Muscle layer of colon (tissue), 2 donors: Measurements from ENCODE around the gene ARHGAP26.

Experiments
- H3K27ac ChIP-seq: one replicate; pipeline ENCODE4 v1.7.0; 2013; ENCODE audit warnings: low read depth, mild to moderate bottlenecking, low read length, moderate library complexity
- H3K27me3 ChIP-seq, 2 donors: one replicate each; pipeline ENCODE4 v1.7.0; 2013; ENCODE audit warnings: low read length in 2 of 2, mild to moderate bottlenecking in 2 of 2; ENCODE audit not compliant: insufficient read depth in 2 of 2, control insufficient read depth in 1 of 2
- H3K36me3 ChIP-seq: one replicate; pipeline ENCODE4 v1.7.0; 2013; ENCODE audit warnings: mild to moderate bottlenecking, low read length; ENCODE audit not compliant: insufficient read depth
- H3K4me1 ChIP-seq: one replicate; pipeline ENCODE4 v1.7.0; 2013; ENCODE audit warnings: mild to moderate bottlenecking, low read length; ENCODE audit not compliant: insufficient read depth
- H3K4me3 ChIP-seq, 2 donors: one replicate each; pipeline ENCODE4 v1.7.0; 2013; ENCODE audit warnings: low read length in 2 of 2, low read depth in 1 of 2, mild to moderate bottlenecking in 1 of 2, moderate library complexity in 1 of 2
- H3K9ac ChIP-seq: one replicate; pipeline ENCODE4 v1.7.0; 2013; ENCODE audit warnings: low read length
- H3K9me3 ChIP-seq: one replicate; pipeline ENCODE4 v1.7.0; 2013; ENCODE audit warnings: mild to moderate bottlenecking, low read length
- donor health status: abdominal sarcoma.
- donor health status: Adenocarcinoma of cecum.

The ARHGAP26 gene

DNA sequence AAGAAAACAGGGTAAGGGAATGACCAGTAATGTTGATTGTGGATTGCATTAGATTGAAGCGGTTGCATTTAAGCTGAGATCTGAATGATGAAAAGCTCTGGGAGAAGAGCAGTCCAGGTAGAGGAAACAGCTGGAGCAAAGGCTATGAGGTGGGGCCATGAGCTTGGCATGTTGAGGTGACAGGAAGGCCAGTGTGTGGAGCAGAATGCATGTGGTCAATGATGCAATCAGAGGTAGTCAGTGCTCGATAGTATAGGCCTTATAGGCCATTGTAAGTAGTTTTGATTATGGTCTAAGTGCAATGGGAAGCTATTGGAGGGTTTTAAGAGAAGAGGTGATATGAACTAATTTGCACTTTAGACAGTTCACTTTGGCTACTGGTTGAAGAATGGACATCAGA lies 270.4 kb downstream of the ARHGAP26 start:
- H3K4me3 ChIP-seq, result no peak overlapping the region
- H3K4me1 ChIP-seq, result peaks cover 5% of the 10 kb centered on the region
- H3K27ac ChIP-seq, result no peak overlapping the region
- peaks cover 6% of the 10 kb centered on the region for H3K36me3 ChIP-seq
- H3K9me3 ChIP-seq, result no peaks in the 10 kb centered on the region
- no peaks in the 10 kb centered on the region for H3K27me3 ChIP-seq
- H3K9ac ChIP-seq, result no peak overlapping the region

DNA sequence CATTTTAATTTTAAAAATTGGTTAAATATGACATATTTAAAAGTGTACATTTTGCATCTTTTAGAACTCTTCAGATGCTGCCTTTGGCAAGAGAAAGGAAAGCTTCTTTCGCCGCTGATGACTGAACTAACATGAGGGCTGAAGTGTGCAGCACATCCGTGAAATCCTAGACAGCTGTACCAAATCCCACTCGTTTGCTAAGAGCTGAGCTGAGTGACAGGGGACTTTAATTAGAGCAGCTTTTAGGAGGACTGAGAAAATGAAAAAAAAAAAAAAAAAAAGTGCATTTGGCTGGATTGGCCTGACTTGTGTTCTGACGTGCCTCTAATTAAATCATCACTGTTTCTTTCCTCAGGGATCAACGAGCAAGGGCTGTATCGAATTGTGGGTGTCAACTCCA lies 271.3 kb downstream of the ARHGAP26 start:
- peaks cover 6% of the 10 kb centered on the region for H3K36me3 ChIP-seq
- H3K4me3 ChIP-seq, result no peak overlapping the region
- peaks cover 5% of the 10 kb centered on the region for H3K4me1 ChIP-seq
- H3K27me3 ChIP-seq, result no peaks in the 10 kb centered on the region
- H3K27ac ChIP-seq, result no peak overlapping the region
- H3K9ac ChIP-seq, result no peak overlapping the region
- no peaks in the 10 kb centered on the region for H3K9me3 ChIP-seq

DNA sequence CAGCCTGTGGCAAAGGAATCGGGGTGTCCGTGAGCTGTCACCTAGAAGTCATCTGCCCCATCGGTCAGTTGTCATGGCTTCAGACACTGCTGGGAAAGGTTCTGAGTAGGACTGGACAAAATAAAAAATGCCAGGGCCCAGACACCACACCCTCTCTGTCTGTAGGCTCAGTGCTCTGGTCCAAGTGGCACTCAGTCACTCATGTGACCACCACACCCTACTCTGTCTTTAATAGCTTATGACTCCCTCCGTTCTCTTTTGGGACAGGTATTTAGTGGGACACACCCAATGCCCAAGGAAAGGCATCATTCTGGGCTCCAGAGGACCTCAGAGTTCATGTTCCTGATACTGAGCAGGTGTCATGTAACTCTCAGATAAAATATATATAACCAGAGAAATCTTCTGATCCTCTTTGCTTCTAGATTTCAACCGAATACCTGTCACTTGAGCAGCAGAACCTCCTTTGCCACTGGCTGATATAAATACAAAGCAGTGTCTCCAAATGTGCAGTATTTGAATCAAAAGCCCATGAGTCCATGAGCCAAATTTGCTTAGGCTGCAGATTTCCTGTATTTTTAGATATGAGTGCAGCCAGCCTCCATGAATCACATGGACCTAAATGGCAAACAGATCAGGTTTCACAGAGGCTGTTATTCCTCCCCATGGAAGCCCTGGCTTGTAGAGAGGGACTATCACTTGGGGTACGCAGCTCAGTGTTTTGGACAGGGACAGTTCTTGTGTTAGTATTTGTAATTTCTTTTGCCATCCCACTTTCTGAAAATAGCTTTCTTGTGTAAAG lies 272.0 kb downstream of the ARHGAP26 start:
- H3K4me1 ChIP-seq, result peaks cover 5% of the 10 kb centered on the region
- no peaks in the 10 kb centered on the region for H3K27me3 ChIP-seq
- H3K9me3 ChIP-seq, result no peaks in the 10 kb centered on the region
- no peak overlapping the region for H3K4me3 ChIP-seq
- H3K9ac ChIP-seq, result no peak overlapping the region
- peaks cover 6% of the 10 kb centered on the region for H3K36me3 ChIP-seq
- no peak overlapping the region for H3K27ac ChIP-seq

DNA sequence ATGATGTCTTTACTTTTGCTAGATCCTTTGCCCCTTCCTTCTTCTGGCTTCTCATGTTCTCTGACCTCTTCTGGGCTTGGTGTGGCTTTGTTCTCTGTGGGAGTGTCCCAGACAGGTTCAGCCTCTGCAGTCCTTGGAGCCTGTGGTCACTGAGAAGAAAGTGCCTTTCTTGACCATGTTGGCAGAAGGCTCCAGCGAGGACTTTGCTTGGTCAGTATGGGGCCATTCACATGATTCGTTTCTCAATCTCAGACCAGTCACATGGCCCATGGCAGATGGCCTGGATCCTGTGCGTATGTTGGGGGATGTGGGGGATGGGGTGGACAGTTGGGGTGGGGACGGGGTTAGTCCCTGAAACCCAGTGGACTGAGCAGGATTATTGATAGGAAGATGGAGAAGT lies 274.1 kb downstream of the ARHGAP26 start:
- Histone ChIP-seq H3K36me3 (peaks cover 6% of the 10 kb centered on the region), H3K4me3 (no peak overlapping the region), H3K27me3 (no peaks in the 10 kb centered on the region), H3K9me3 (no peaks in the 10 kb centered on the region), H3K9ac (no peak overlapping the region), H3K27ac (no peak overlapping the region), H3K4me1 (peaks cover 5% of the 10 kb centered on the region)

DNA sequence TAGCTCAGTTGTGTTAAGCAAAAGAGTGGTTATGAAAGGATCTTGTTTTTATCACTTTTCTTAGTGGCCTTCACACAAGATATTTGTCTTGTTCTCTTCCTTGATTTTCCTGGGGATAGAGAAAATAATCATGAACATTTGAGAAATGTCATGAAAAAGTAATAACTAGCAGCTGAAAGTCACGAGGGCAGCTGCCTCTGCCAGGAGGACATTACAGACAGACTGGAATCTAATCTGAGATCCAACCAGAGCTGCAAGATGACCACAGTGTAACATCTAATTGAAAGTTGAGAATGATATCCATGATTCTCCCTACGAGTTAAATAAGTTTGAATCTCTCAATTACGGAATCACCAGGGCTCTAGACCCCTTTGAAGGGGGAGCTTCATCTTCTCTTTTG lies 274.9 kb downstream of the ARHGAP26 start:
- Histone ChIP-seq H3K27me3 (no peaks in the 10 kb centered on the region), H3K4me1 (peaks cover 5% of the 10 kb centered on the region), H3K9ac (no peak overlapping the region), H3K27ac (no peak overlapping the region), H3K4me3 (no peak overlapping the region), H3K9me3 (no peaks in the 10 kb centered on the region), H3K36me3 (peaks cover 6% of the 10 kb centered on the region)

DNA sequence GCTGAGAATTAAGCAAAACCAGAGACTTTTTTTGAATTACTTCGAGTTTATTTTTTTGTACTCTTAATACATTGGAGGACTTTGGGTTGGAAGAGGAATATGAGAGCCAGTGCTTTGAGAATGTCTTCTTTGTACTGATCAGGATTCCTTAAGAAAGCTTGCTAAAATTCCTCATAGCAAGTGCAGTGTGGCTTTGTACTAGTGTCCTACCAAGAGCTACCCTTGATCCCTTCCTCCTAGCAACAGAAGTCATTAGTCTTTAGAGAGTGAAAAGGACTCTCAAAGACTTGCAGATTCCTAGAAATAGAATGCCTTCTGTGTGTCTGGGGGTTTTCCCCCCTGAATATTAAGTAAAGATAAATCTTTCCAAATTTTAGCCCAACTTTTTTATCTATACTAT lies 276.1 kb downstream of the ARHGAP26 start:
- Histone ChIP-seq H3K4me1 (peaks cover 8% of the 10 kb centered on the region), H3K36me3 (peaks cover 6% of the 10 kb centered on the region), H3K9me3 (no peaks in the 10 kb centered on the region), H3K9ac (no peak overlapping the region), H3K27ac (no peak overlapping the region), H3K4me3 (no peak overlapping the region), H3K27me3 (no peaks in the 10 kb centered on the region)

DNA sequence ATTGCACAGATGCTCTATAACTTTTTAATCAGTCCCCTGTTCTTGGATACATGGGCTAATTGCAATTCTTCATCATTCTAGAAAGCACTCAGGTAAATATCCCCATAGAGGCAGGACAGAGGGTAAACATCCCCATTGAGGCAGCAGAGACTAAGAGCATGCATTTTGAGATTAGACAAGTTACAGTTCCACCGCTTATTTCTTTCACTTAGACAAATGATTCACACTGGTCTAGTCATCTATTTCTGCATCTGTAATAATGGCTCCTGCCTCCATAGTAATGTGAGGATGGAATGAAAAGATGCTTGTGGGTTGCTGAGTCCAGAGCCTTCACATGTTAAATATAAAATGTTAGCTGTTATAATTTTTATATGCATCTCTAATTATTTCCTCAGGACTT lies 276.9 kb downstream of the ARHGAP26 start:
- peaks cover under 1% of the 10 kb centered on the region for H3K36me3 ChIP-seq
- H3K4me1 ChIP-seq, result peaks cover 12% of the 10 kb centered on the region
- no peaks in the 10 kb centered on the region for H3K27me3 ChIP-seq
- no peak overlapping the region for H3K9ac ChIP-seq
- no peak overlapping the region for H3K27ac ChIP-seq
- no peaks in the 10 kb centered on the region for H3K9me3 ChIP-seq
- H3K4me3 ChIP-seq, result no peak overlapping the region

DNA sequence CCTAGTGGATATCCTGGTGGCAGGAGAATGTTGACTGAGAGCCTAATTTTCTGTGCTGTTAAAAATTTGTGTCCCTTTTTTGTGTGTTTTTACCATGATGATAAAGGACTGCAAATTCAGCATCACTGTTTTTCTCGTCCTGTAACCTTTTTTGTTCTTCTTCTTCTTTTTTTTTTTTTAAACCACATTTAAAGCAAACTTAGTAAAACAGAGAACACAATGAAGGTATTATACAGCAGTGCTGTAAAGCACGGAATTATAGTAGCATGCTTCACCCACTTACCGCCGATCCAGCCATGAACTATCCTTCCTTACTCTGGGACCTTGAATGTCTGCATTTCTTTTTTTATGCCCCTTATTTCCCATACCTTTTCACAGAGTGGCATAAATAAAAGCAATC lies 280.0 kb downstream of the ARHGAP26 start:
- Histone ChIP-seq H3K27ac (no peak overlapping the region), H3K4me1 (peaks cover 10% of the 10 kb centered on the region), H3K9me3 (no peaks in the 10 kb centered on the region), H3K4me3 (no peak overlapping the region), H3K27me3 (no peaks in the 10 kb centered on the region), H3K36me3 (no peaks in the 10 kb centered on the region), H3K9ac (no peak overlapping the region)

DNA sequence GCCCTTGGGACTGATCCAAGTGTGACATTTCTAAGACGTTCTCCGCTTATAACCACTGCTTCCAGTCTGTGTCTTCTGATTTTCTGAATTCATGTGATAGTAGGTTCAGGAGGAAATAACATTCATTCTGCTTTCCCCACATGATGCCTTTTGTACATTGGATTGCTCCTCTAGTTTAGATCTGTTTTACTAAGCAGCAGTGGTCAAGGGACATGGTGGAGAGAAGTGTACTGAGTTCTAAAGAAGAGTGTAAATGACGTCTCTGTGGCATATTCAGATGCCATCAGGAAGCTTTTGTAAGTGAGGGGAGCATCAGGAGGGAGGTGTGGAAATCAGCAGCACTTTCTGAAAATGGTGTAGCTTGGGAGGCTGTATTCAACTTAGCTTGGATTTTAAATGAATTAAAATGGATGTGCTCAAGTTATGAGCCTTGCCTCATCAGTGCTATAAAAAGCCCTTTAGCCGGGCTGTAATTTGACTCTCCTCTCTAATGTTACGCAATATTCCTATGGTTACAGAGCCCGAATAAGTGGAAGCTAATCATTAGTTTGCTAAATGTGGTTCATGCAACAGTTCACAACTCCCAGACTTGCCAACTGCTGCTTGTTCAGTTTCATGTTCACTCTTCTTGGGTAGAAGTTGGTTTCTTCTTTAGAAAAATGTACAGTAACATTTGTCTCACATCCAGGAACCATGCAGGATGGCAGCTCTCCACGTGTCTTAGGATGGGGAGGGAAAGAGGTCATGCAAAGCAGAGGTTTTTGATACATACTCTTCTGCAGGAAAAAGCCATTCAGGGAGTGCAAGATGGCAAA lies 281.3 kb downstream of the ARHGAP26 start:
- Histone ChIP-seq H3K27ac (no peak overlapping the region), H3K27me3 (no peaks in the 10 kb centered on the region), H3K4me3 (peak overlapping the region in 1 of 2 donors; percentile 16), H3K9me3 (no peaks in the 10 kb centered on the region), H3K36me3 (no peaks in the 10 kb centered on the region), H3K4me1 (peaks cover 11% of the 10 kb centered on the region), H3K9ac (no peak overlapping the region)

DNA sequence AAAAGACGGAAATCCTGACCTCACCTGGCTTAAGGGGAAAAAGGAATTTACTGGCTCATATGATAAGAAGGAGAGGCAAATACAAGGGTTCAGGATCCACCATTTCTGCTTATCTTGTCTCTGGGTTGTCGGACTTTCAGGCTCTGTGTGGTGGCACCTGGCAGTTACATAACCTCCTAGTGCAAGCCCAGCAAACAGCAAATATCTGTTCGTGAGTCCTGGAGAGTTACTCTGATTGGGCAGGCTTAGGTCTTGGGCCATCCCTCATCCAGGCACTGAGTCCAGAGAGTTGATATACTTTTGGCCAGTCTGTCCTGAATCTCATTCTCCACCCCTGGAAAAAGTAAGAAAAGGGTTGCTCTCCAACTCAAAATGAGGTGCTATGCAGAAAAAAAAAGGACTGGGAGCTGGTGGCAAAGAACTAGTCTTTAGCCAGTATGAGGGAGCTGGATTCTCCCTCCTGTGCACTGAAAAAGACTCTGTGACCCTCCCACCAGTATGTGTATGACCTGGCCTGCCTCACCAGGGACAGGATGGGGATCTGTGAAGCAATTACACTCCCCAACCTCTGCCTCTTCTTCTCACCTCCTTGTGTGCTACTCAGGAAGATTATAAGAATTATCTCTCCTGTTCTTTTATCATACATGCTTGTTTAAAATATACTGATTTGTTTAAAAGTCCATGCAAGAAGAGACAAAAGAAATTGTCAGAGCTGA lies 282.9 kb downstream of the ARHGAP26 start:
- Histone ChIP-seq H3K27me3 (no peaks in the 10 kb centered on the region), H3K9ac (no peak overlapping the region), H3K36me3 (no peaks in the 10 kb centered on the region), H3K27ac (no peak overlapping the region), H3K4me1 (peaks cover 17% of the 10 kb centered on the region), H3K4me3 (no peak overlapping the region), H3K9me3 (no peaks in the 10 kb centered on the region)

DNA sequence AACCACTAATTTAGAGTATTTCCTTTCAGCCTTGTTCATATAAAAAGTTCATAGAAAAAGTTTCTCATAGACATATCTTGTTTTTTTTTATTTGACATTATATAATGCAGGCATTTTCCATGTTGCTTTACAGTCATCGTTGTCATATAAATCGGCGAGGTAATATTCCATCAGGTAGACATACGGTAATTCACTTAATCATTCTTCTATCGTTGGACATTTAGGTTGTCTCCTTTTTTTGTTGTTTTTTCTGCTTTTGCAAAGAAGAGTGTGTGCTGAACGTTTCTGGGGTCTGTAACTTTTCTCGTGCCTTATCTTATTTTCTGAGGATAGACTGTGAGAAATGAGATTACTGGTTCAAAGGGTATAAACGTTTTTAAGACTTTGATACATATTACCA lies 283.6 kb downstream of the ARHGAP26 start:
- H3K9me3 ChIP-seq, result no peaks in the 10 kb centered on the region
- H3K4me3 ChIP-seq, result no peak overlapping the region
- H3K9ac ChIP-seq, result no peak overlapping the region
- H3K27me3 ChIP-seq, result no peaks in the 10 kb centered on the region
- no peak overlapping the region for H3K27ac ChIP-seq
- peaks cover 17% of the 10 kb centered on the region for H3K4me1 ChIP-seq
- H3K36me3 ChIP-seq, result no peaks in the 10 kb centered on the region
